ENCODE results near the gene SPTSSB.

Gene SPTSSB

DNA sequence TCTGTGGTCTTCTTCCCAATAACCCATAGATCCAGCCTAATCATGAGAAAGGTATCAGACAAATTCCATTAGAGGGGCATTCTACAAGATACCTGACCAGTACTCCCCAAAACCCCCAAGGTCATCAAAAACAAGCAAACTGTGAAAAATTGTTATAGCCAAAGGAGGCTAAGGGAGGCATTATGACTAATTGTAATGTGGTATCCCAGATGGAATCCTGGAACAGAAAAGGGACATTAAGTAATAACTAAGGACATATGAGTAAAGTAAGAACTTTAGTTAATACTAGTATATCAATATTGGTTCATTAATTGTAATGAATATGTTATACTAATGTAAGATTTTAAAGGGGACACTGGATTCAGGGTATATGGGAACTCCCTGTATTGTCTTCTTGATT, 20.4 kb downstream of the SPTSSB start:
- no peak overlapping the region for H3K27ac Mint-ChIP-seq
- H3K4me1 Mint-ChIP-seq = peaks cover 15% of the 10 kb centered on the region
- no peaks in the 10 kb centered on the region for H3K36me3 Mint-ChIP-seq (ENCODE audit: low read depth)
- no peak overlapping the region for H3K4me3 Mint-ChIP-seq
- H3K27me3 Mint-ChIP-seq (ENCODE audit: low read depth) = no peaks in the 10 kb centered on the region
- no peaks in the 10 kb centered on the region for H3K9me3 Mint-ChIP-seq
- TF ChIP-seq, protein P1, sequence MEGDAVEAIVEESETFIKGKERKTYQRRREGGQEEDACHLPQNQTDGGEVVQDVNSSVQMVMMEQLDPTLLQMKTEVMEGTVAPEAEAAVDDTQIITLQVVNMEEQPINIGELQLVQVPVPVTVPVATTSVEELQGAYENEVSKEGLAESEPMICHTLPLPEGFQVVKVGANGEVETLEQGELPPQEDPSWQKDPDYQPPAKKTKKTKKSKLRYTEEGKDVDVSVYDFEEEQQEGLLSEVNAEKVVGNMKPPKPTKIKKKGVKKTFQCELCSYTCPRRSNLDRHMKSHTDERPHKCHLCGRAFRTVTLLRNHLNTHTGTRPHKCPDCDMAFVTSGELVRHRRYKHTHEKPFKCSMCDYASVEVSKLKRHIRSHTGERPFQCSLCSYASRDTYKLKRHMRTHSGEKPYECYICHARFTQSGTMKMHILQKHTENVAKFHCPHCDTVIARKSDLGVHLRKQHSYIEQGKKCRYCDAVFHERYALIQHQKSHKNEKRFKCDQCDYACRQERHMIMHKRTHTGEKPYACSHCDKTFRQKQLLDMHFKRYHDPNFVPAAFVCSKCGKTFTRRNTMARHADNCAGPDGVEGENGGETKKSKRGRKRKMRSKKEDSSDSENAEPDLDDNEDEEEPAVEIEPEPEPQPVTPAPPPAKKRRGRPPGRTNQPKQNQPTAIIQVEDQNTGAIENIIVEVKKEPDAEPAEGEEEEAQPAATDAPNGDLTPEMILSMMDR (IDR thresholded peaks at IDR 0.05; ENCODE audit: unreplicated experiment in 3 of 3) = no peak

DNA sequence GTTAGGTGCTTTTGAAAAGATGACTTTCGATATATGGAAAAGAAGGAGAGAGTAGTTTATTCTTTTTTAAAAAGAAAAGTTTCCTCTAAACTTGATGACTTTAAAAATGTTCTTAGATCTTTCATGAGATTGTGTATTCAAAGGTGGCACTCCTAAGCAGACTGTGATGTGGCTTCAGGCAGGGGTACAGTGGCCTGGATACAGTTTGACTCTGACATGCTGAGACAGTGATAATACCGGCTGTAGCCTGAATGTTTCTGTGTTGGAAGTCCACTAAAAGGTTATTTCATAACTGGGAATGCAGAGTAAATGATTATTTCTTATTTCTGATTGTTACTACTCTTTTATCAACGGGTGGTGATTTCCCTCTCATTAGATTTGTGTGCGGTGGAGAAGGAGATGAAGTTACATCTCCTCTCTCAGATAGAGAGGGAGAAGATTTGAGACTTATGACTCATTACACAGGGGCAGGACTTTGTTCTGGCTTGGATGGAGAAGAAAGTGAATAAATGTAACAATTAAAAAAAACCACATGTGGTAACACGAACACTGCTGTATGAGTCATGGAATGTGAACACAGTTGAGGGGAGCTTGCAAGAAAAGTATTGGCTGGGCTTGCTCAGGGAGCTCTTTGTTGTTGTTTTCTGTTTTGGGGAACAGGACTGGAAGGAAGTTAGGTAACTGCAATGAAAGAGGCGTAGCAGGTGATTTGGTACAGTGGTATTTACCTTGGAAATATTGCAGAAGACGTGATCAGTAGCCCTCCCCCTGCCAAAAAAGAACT, 21.6 kb downstream of the SPTSSB start:
- TF ChIP-seq, protein P1 (IDR thresholded peaks at IDR 0.05; ENCODE audit: unreplicated experiment in 3 of 3) = no peak
- Mint-ChIP-seq H3K9me3 (no peaks in the 10 kb centered on the region), H3K27ac (no peak overlapping the region), H3K4me1 (peaks cover 15% of the 10 kb centered on the region), H3K36me3 (ENCODE audit: low read depth) (no peaks in the 10 kb centered on the region), H3K4me3 (no peak overlapping the region), H3K27me3 (ENCODE audit: low read depth) (no peaks in the 10 kb centered on the region)

DNA sequence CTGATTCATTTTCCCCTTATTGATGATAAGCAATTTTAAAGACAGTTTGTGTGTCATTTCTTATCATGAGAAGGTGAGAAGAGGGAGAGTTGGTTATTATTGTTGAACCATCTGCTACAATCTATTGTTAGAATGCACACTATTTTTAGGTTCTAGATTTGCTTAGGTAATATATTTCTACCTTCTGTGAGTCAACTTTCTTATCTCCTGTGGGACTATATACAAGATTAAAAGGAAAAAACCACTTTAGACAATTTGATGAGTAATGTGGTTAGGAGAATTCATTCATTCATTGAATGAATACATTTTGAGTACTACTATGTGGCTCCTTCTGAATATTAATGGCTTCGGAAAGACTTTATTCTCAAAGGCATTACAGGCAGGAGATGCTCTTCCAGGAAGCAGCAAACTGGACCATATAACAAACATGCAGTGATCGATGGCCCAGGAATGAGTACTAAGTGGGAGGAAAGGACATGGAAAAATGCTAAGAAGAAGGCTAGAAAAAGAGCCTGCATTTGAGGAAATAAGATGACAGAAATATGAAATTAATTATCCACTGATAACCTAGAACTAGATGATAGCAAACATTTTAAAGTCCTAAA, 22.4 kb downstream of the SPTSSB start:
- TF ChIP-seq, protein P1 (IDR thresholded peaks at IDR 0.05; ENCODE audit: unreplicated experiment in 3 of 3) = no peak
- H3K27me3 Mint-ChIP-seq (ENCODE audit: low read depth) = no peaks in the 10 kb centered on the region
- no peak overlapping the region for H3K4me3 Mint-ChIP-seq
- H3K4me1 Mint-ChIP-seq = peaks cover 15% of the 10 kb centered on the region
- H3K27ac Mint-ChIP-seq = no peak overlapping the region
- no peaks in the 10 kb centered on the region for H3K9me3 Mint-ChIP-seq
- H3K36me3 Mint-ChIP-seq (ENCODE audit: low read depth) = no peaks in the 10 kb centered on the region

DNA sequence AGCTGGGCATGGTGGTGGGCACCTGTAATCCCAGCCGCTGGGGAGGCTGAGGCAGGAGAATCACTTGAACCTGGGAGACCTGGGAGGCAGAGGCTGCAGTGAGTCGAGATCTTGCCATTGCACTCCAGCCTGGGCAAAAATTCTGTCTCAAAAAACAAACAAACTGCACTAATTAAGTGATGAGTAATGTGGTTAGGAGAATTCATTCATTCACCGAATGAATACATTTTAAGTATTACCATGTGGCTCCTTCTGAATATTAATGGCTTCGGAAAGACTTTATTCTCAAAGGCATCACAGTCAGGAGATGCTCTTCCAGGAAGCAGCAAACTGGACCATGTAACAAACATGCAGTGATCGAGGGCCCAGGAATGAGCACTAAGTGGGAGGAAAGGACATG, 23.6 kb downstream of the SPTSSB start:
- TF ChIP-seq, protein P1 (IDR thresholded peaks at IDR 0.05; ENCODE audit: unreplicated experiment in 3 of 3) = no peak
- no peak overlapping the region for H3K27ac Mint-ChIP-seq
- no peaks in the 10 kb centered on the region for H3K36me3 Mint-ChIP-seq (ENCODE audit: low read depth)
- no peak overlapping the region for H3K4me3 Mint-ChIP-seq
- H3K27me3 Mint-ChIP-seq (ENCODE audit: low read depth) = no peaks in the 10 kb centered on the region
- no peaks in the 10 kb centered on the region for H3K9me3 Mint-ChIP-seq
- H3K4me1 Mint-ChIP-seq = peaks cover 15% of the 10 kb centered on the region

DNA sequence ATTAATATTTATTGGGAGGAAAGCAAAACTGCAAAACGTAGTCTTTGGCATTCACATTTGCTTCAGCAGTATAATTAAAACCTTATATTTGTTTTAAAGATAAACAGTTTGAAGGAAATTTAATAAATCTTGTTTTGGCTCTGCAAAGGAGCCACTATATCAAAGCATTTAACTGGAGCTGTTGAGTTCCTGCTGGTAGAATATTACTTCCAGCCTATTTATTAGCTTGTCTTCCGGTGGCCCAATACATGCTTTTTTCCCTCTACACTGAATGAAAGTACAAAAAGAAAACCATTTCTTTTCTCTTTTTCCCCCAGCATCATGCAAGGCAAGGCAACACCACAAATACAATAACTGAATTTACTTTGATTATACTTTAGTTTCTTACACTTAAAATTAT, 26.3 kb downstream of the SPTSSB start:
- Mint-ChIP-seq H3K36me3 (ENCODE audit: low read depth) (no peaks in the 10 kb centered on the region), H3K4me1 (peaks cover 14% of the 10 kb centered on the region), H3K4me3 (no peak overlapping the region), H3K9me3 (no peaks in the 10 kb centered on the region), H3K27me3 (ENCODE audit: low read depth) (no peaks in the 10 kb centered on the region), H3K27ac (no peak overlapping the region)
- TF ChIP-seq, protein P1 (IDR thresholded peaks at IDR 0.05; ENCODE audit: unreplicated experiment in 3 of 3) = no peak

DNA sequence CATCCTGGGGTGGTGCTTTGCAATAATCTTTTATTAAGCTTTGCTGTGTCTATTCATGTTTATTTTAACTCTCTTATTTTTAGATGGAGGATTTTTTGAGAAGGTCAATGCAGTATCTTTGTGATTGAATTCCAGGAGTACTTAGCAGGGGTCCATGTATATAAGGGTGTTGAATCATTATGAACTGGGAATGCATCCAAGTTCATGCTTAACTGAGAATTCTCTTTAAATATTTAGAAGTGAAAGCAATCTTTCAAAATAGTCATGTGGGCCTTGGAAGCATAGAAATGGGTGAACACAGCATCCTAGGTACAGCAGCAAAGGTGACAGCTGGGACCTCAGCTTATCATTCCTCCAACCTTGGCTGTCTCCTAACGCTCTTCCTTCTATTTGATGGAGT, 27.3 kb downstream of the SPTSSB start:
- H3K4me3 Mint-ChIP-seq = no peak overlapping the region
- H3K4me1 Mint-ChIP-seq = peaks cover 4% of the 10 kb centered on the region
- H3K36me3 Mint-ChIP-seq (ENCODE audit: low read depth) = no peaks in the 10 kb centered on the region
- no peaks in the 10 kb centered on the region for H3K9me3 Mint-ChIP-seq
- H3K27ac Mint-ChIP-seq = no peak overlapping the region
- TF ChIP-seq, protein P1 (IDR thresholded peaks at IDR 0.05; ENCODE audit: unreplicated experiment in 3 of 3) = no peak
- no peaks in the 10 kb centered on the region for H3K27me3 Mint-ChIP-seq (ENCODE audit: low read depth)
